Activated CD4-positive, CD25-positive, alpha-beta regulatory T cell treated with anti-CD3 and anti-CD28 coated beads, Interleukin-2, amount 50 U/mL, for 72 hours (primary cell): Measurements from ENCODE around the gene OGN.

ENCODE experiments used
- DNase-seq: peaks from one replicate; pipeline ENCODE4 v3.0.0; 2021

OGN gene

DNA sequence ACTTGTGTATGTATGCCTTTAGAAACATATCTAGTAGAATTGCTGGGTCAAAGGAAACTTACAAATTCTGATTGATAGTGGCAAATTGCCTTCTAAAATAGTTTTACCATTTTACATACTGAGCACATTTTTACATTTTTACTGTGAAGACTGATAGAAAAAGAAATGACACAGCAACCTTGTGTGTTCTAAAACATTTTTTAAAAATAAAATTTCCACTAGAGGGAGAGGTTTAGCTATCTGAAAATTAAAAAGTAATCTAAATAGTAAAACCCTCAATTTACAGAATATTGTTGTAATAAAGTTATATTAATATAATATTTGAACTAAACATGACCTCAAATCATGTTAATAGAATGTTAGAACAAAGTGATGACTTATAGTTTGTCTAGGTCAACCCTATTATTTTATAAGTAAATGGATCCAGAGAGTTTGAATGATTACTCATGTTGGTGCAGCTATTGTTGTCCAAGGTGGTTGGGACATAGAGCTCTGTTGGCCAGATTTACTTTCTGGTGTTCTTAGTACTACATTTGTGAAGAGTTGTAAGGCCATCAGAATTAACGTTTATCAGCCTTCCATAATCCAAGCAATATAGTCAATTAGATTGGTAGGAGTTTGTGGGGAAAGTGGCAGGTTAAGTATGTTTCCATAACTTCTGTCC lies 61.4 kb downstream of the OGN start:
- DNase-seq: no peak

DNA sequence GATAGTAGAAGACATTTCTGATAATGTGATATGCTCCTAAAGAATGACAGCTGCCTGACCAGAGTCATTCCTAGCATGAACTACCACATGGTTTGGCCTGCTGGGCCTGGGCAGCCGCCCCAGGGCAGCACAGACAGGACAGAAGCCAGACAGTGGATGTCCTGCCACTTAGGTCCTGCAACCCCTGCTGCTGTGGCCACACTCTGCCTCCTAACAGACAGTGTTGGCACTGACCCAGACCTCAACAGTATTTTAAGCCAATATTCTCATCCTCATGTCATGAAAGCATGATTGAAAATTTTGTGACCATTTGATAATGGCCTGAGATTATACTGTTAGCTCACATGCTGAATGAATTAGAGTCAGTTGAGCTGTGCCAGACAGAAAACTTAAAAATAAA lies 62.8 kb downstream of the OGN start:
- DNase-seq: no peak

DNA sequence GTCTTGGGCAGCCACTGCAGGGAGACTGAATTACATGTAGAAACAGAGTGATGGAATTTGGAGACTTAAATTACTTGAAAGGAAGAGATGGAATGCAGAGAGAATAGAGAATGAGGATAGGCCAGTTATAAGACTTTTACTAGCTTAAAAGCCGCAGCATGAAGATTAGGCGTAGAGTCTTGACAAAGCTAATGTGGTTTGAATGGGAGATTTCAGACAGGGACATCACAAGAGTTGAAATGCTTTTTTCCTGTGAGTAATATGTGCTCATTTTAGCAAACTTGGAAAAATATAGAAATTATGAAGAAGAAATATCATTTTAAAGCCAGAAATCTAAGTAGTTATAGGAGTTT lies 71.1 kb downstream of the OGN start:
- DNase-seq: no peak
